NCI-H526 (cell line): ENCODE measurements around the gene AHNAK2.
"Not testable (repeated sequence)": the region's sequence is repeated elsewhere in the genome, so short reads cannot be mapped to it uniquely, and the experiment has no call there.

Experiments used
- DNase-seq, 2 experiments: peaks; one replicate each; lab custom pipeline; 2025; lab: John Stamatoyannopoulos, UW

The AHNAK2 gene

GRCh38 chr14:104927432-104927816 is 50.8 kb downstream of the AHNAK2 start:
- no peak for DNase-seq

- DNase-seq: peak in 1 of 2 experiments; percentile 46
These were observed 51.3 kb downstream of the AHNAK2 start for GRCh38 chr14:104926619-104927431.

- DNase-seq: no peak
These were observed 52.1 kb downstream of the AHNAK2 start for GRCh38 chr14:104925855-104926609.

GRCh38 chr14:104925214-104925854 is 52.8 kb downstream of the AHNAK2 start:
- no peak for DNase-seq

GRCh38 chr14:104924421-104925213 is 53.6 kb downstream of the AHNAK2 start, which contains the start of gene PLD4:
PLD4 (plus strand) TSS chr14:104924879; CDS start chr14:104927141, 2,262 bp downstream.
- DNase-seq: no peak

GRCh38 chr14:104923640-104924420 is 54.3 kb downstream of the AHNAK2 start:
- no peak for DNase-seq

- DNase-seq: no peak
These were observed 58.2 kb downstream of the AHNAK2 start for GRCh38 chr14:104919993-104920315.

GRCh38 chr14:104919152-104919992 is 58.8 kb downstream of the AHNAK2 start:
- DNase-seq: not testable (repeated sequence)

GRCh38 chr14:104917993-104918392 is 60.2 kb downstream of the AHNAK2 start:
- DNase-seq: no peak

GRCh38 chr14:104917116-104917515 is 61.1 kb downstream of the AHNAK2 start:
- no peak for DNase-seq

GRCh38 chr14:104913435-104913834 is 64.7 kb downstream of the AHNAK2 start:
- no peak for DNase-seq

- DNase-seq: no peak
These were observed 66.1 kb downstream of the AHNAK2 start for GRCh38 chr14:104912053-104912452.

GRCh38 chr14:104908303-104908702 is 69.9 kb downstream of the AHNAK2 start:
- DNase-seq: no peak

- DNase-seq: not testable (repeated sequence)
These were observed 72.6 kb downstream of the AHNAK2 start for GRCh38 chr14:104905579-104905933.

GRCh38 chr14:104904650-104905578 is 73.3 kb downstream of the AHNAK2 start:
- DNase-seq: not testable (repeated sequence)

GRCh38 chr14:104903990-104904389 is 74.2 kb downstream of the AHNAK2 start:
- DNase-seq: no peak

- DNase-seq: no peak
These were observed 77.3 kb downstream of the AHNAK2 start for GRCh38 chr14:104900639-104901512.

GRCh38 chr14:104899781-104900180 is 78.4 kb downstream of the AHNAK2 start:
- no peak for DNase-seq
